Right lobe of liver (tissue), 6 donors: ENCODE data around the gene NKX2-2. TPM values are rescaled to one million over a fixed set of nuclear protein-coding genes. Genes with fewer than 3 reads are reported as not detected.

Experiments used
- ATAC-seq, 4 donors: fragments of 200-7000 bp; cut with Tn5 transposase; one replicate each; pipeline ENCODE4 v1.9.1; 2020; ENCODE audit warnings: mild to moderate bottlenecking in 4 of 4, moderate library complexity in 4 of 4
- DNase-seq, 3 donors: peaks; one replicate each; pipeline ENCODE4 v3.0.0-alpha.2; 2020
- H3K27ac ChIP-seq, 3 donors: fragments of 200-600 bp; one replicate each; pipeline ENCODE4 v1.8.0; 2022
- H3K27me3 ChIP-seq, 2 donors: fragments of 200-600 bp; one replicate each; pipeline ENCODE4 v1.8.0; 2022
- H3K36me3 ChIP-seq, 4 donors: fragments of 200-600 bp; sonication (generic) in 1 of 4; one replicate each; pipeline versions ENCODE4 v1.5.1 to v1.8.0; 2017 to 2022; ENCODE audit warnings: control low read depth in 1 of 4
- H3K4me1 ChIP-seq, 4 donors: fragments of 200-600 bp; sonication (generic) in 1 of 4; one replicate each; pipeline versions ENCODE4 v1.5.1 to v1.8.0; 2017 to 2022; ENCODE audit warnings: control low read depth in 1 of 4
- H3K4me3 ChIP-seq, 3 donors: fragments of 200-600 bp; one replicate each; pipeline ENCODE4 v1.8.0; 2022
- H3K9me3 ChIP-seq, 4 donors: fragments of 200-600 bp; sonication (generic) in 1 of 4; one replicate each; pipeline versions ENCODE4 v1.5.1 to v1.8.0; 2017 to 2022; ENCODE audit warnings: control low read depth in 1 of 4
- CTCF ChIP-seq, 4 donors: fragments of 200-600 bp in 3 of 4; fragments of 450-650 bp in 1 of 4; IDR thresholded peaks; one replicate each; pipeline versions ENCODE4 v1.5.1 to v1.8.0; 2016 to 2022; ENCODE audit warnings: antibody characterized with exemption in 4 of 4, mild to moderate bottlenecking in 2 of 4
- POLR2A ChIP-seq: fragments of 450-650 bp; IDR thresholded peaks from one replicate; pipeline ENCODE4 v1.6.1; 2017; ENCODE audit warnings: antibody characterized with exemption, mild to moderate bottlenecking
- WGBS: methylation state at CpG from one replicate; pipeline ENCODE4 v1.1.6; 2018; ENCODE audit warnings: low coverage, low lambda C conversion rate; ENCODE audit not compliant: insufficient coverage; ENCODE audit errors: missing lambda C conversion rate; 5-methylcytosine and 5-hydroxymethylcytosine counted together
- intact Hi-C, 2 donors: fragments of 100-400 bp; cut with DNase I; formaldehyde crosslinking; loops; one replicate each; pipeline versions ENCODE4 v1.11.2 to v1.14.1; 2022
- total RNA-seq, 6 experiments: library from RNA; depleted of rRNA in 2 of 6; stranded (reverse); fragments of >200 nt in 2 of 6; fragmentation: NEBNext Ultra II Directional in 3 of 6; extraction: Animal tissue kit (Norgen Biotek cat#: 25700) in 3 of 6; gene quantifications; one replicate each; pipeline versions ENCODE4 v1.1.0 to v1.2.4, GENCODE V29; 2016 to 2023
- donor health status: DM: no; HTN: yes; CAD: no.
- donor health status: DM: no; HTN: no; CAD: no.
- donor health status: DM: no; HTN: no; CAD: no.
- donor health status: DM: no; HTN: yes; CAD: no.
- donor health status: DM: no; HTN: yes; CAD: no.

The NKX2-2 gene
- total RNA-seq, 6 experiments from 2014 or later = not detected

- no peaks in the 10 kb centered on the region for H3K27me3 ChIP-seq
- H3K4me3 ChIP-seq = no peak overlapping the region
- H3K9me3 ChIP-seq = no peaks in the 10 kb centered on the region
- peak in 2 of 4 donors; percentile 4 to 34 for TF ChIP-seq CTCF (IDR thresholded peaks at IDR 0.05)
- TF ChIP-seq POLR2A = peak; percentile 16
- peak overlapping the region in 1 of 3 donors; percentile 37 for H3K27ac ChIP-seq
- no peaks in the 10 kb centered on the region for H3K36me3 ChIP-seq
- peak; percentile 81 to 91 (median 87) for ATAC-seq
- 50% methylated on average over 2 of the region's 2 CpGs for WGBS
- H3K4me1 ChIP-seq = peaks cover 0 to 23% (median 2%) of the 10 kb centered on the region in 4 donors
- no peak for DNase-seq
- intact Hi-C loops = no loop called here
Measured at GRCh38 chr20:21556398-21556797, 42.5 kb upstream of the NKX2-2 start.

- Histone ChIP-seq H3K36me3 (no peaks in the 10 kb centered on the region), H3K4me3 (no peak overlapping the region), H3K27ac (no peak overlapping the region), H3K27me3 (no peaks in the 10 kb centered on the region), H3K9me3 (no peaks in the 10 kb centered on the region), H3K4me1 (peaks cover 0 to 21% (median 2%) of the 10 kb centered on the region in 4 donors)
- 36% methylated on average over 5 of the region's 5 CpGs for WGBS
- ATAC-seq (no peak), DNase-seq (no peak)
- no peak for TF ChIP-seq POLR2A
- TF ChIP-seq CTCF (IDR thresholded peaks at IDR 0.05) = no peak
- intact Hi-C loops = no loop called here
Measured at GRCh38 chr20:21555470-21556120, 41.7 kb upstream of the NKX2-2 start.

GRCh38 chr20:21554985-21555384 is 41.1 kb upstream of the NKX2-2 start:
- no peak for DNase-seq
- Histone ChIP-seq H3K27ac (no peak overlapping the region), H3K4me1 (peaks cover 0 to 15% (median 2%) of the 10 kb centered on the region in 4 donors), H3K27me3 (no peaks in the 10 kb centered on the region), H3K36me3 (no peaks in the 10 kb centered on the region), H3K9me3 (no peaks in the 10 kb centered on the region), H3K4me3 (no peak overlapping the region)
- no peak for ATAC-seq
- intact Hi-C loops = no loop called here
- 66% methylated on average over 6 of the region's 7 CpGs for WGBS
- TF ChIP-seq POLR2A (no peak), CTCF (IDR thresholded peaks at IDR 0.05) (no peak)

GRCh38 chr20:21554376-21554890 is 40.6 kb upstream of the NKX2-2 start:
- DNase-seq (no peak), ATAC-seq (no peak)
- Histone ChIP-seq H3K4me3 (no peak overlapping the region), H3K9me3 (no peaks in the 10 kb centered on the region), H3K27ac (no peak overlapping the region), H3K4me1 (peaks cover 0 to 15% (median 2%) of the 10 kb centered on the region in 4 donors), H3K36me3 (no peaks in the 10 kb centered on the region), H3K27me3 (no peaks in the 10 kb centered on the region)
- intact Hi-C loops = no loop called here
- TF ChIP-seq POLR2A = no peak
- no peak for TF ChIP-seq CTCF (IDR thresholded peaks at IDR 0.05)
- 69% methylated on average over 7 of the region's 10 CpGs for WGBS
